ENCODE data around the gene GJB4. TPM values are rescaled to one million over a fixed set of nuclear protein-coding genes. Genes with fewer than 3 reads are reported as not detected.

GJB4 gene
- polyA plus RNA-seq, 3 donors: not detected

GRCh38 chr1:34715139-34715538, 44.4 kb upstream of the GJB4 start:
- DNase-seq: no peak
- Histone ChIP-seq H3K9ac (ENCODE audit: insufficient read depth, low read length, poor library complexity, severe bottlenecking) (no peak overlapping the region), H3K79me2 (ENCODE audit: insufficient read depth, low read length) (no peaks in the 10 kb centered on the region), H2AFZ (ENCODE audit: insufficient read depth, low read depth, low read length, poor library complexity, severe bottlenecking) (no peak overlapping the region), H3K27ac (ENCODE audit: low read depth in 1 of 2, low read length in 2 of 2) (no peak overlapping the region), H3K4me2 (replicated peaks; ENCODE audit: extremely low read depth, low read length, poor library complexity, severe bottlenecking) (no peak overlapping the region), H3K27me3 (ENCODE audit: control insufficient read depth in 2 of 2, insufficient read depth in 2 of 2, low read length in 2 of 2) (no peaks in the 10 kb centered on the region), H4K20me1 (ENCODE audit: insufficient read depth, low read length) (no peaks in the 10 kb centered on the region), H3K36me3 (replicated peaks in 1 of 2; ENCODE audit: control insufficient read depth in 1 of 2, insufficient read depth in 2 of 2, low read length in 2 of 2) (no peaks in the 10 kb centered on the region), H3K4me1 (ENCODE audit: control insufficient read depth in 1 of 2, insufficient read depth in 2 of 2, low read length in 2 of 2) (no peaks in the 10 kb centered on the region), H3K4me3 (replicated peaks in 1 of 3; ENCODE audit: low read depth in 2 of 3, low read length in 3 of 3) (no peak overlapping the region), H3K9me3 (replicated peaks in 1 of 2; ENCODE audit: control insufficient read depth in 1 of 2, insufficient read depth in 1 of 2, low read length in 2 of 2) (no peaks in the 10 kb centered on the region)
- no peak overlapping the region for H3K4me3 Mint-ChIP-seq
- intact Hi-C loops (cut with micrococcal nuclease): no loop called here
- H3K27me3 Mint-ChIP-seq (ENCODE audit: low read depth in 3 of 3): peaks cover 5 to 9% (median 7%) of the 10 kb centered on the region in 3 donors
- H3K4me1 Mint-ChIP-seq: no peaks in the 10 kb centered on the region
- peaks cover 0 to 12% (median 0%) of the 10 kb centered on the region in 7 donors for H3K9me3 Mint-ChIP-seq
- TF ChIP-seq, protein P1, sequence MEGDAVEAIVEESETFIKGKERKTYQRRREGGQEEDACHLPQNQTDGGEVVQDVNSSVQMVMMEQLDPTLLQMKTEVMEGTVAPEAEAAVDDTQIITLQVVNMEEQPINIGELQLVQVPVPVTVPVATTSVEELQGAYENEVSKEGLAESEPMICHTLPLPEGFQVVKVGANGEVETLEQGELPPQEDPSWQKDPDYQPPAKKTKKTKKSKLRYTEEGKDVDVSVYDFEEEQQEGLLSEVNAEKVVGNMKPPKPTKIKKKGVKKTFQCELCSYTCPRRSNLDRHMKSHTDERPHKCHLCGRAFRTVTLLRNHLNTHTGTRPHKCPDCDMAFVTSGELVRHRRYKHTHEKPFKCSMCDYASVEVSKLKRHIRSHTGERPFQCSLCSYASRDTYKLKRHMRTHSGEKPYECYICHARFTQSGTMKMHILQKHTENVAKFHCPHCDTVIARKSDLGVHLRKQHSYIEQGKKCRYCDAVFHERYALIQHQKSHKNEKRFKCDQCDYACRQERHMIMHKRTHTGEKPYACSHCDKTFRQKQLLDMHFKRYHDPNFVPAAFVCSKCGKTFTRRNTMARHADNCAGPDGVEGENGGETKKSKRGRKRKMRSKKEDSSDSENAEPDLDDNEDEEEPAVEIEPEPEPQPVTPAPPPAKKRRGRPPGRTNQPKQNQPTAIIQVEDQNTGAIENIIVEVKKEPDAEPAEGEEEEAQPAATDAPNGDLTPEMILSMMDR (IDR thresholded peaks at IDR 0.05): no peak
- H3K27ac Mint-ChIP-seq: no peak overlapping the region
- 89% methylated on average over 2 of the region's 3 CpGs for WGBS (ENCODE audit: insufficient coverage)
- H3K36me3 Mint-ChIP-seq: no peaks in the 10 kb centered on the region

GRCh38 chr1:34721241-34721640, 38.3 kb upstream of the GJB4 start:
- TF ChIP-seq, protein P1 (IDR thresholded peaks at IDR 0.05): no peak
- H4K20me1 ChIP-seq (ENCODE audit: insufficient read depth, low read length): no peaks in the 10 kb centered on the region
- intact Hi-C loops (cut with micrococcal nuclease): no loop called here
- no peaks in the 10 kb centered on the region for H3K27me3 ChIP-seq (ENCODE audit: control insufficient read depth in 2 of 2, insufficient read depth in 2 of 2, low read length in 2 of 2)
- no peaks in the 10 kb centered on the region for H3K4me1 ChIP-seq (ENCODE audit: control insufficient read depth in 1 of 2, insufficient read depth in 2 of 2, low read length in 2 of 2)
- no peak overlapping the region for H3K4me2 ChIP-seq (replicated peaks; ENCODE audit: extremely low read depth, low read length, poor library complexity, severe bottlenecking)
- no peaks in the 10 kb centered on the region for H3K9me3 ChIP-seq (replicated peaks in 1 of 2; ENCODE audit: control insufficient read depth in 1 of 2, insufficient read depth in 1 of 2, low read length in 2 of 2)
- no peaks in the 10 kb centered on the region for H3K79me2 ChIP-seq (ENCODE audit: insufficient read depth, low read length)
- Mint-ChIP-seq H3K9me3 (peaks cover 0 to 9% (median 2%) of the 10 kb centered on the region in 7 donors), H3K4me1 (no peaks in the 10 kb centered on the region), H3K36me3 (no peaks in the 10 kb centered on the region), H3K4me3 (no peak overlapping the region), H3K27me3 (ENCODE audit: low read depth in 3 of 3) (peaks cover 7 to 17% (median 8%) of the 10 kb centered on the region in 3 donors), H3K27ac (no peak overlapping the region)
- H3K9ac ChIP-seq (ENCODE audit: insufficient read depth, low read length, poor library complexity, severe bottlenecking): no peak overlapping the region
- no peak overlapping the region for H3K27ac ChIP-seq (ENCODE audit: low read depth in 1 of 2, low read length in 2 of 2)
- no peaks in the 10 kb centered on the region for H3K36me3 ChIP-seq (replicated peaks in 1 of 2; ENCODE audit: control insufficient read depth in 1 of 2, insufficient read depth in 2 of 2, low read length in 2 of 2)
- H3K4me3 ChIP-seq (replicated peaks in 1 of 3; ENCODE audit: low read depth in 2 of 3, low read length in 3 of 3): no peak overlapping the region
- DNase-seq: no peak
- 60% methylated on average over 1 of the region's 4 CpGs for WGBS (ENCODE audit: insufficient coverage)
- no peak overlapping the region for H2AFZ ChIP-seq (ENCODE audit: insufficient read depth, low read depth, low read length, poor library complexity, severe bottlenecking)

All from CD14-positive monocyte (primary cell).